Upper lobe of left lung (tissue), 4 donors: ENCODE measurements around the gene GLS.

ENCODE experiments used
- POLR2AphosphoS5 ChIP-seq, 2 donors: sonication (generic); formaldehyde crosslinking; IDR thresholded peaks; one replicate each; pipeline ENCODE4 v1.5.1; 2017; ENCODE audit warnings: antibody characterized with exemption in 2 of 2
- TF ChIP-seq, protein P1 (sequence below), 6 experiments: fragments of 450-650 bp in 4 of 6; fragments of 200-600 bp in 2 of 6; sonication (generic) in 2 of 6; IDR thresholded peaks; one replicate each; pipeline ENCODE4 v1.5.1; 2016 to 2019; ENCODE audit warnings: antibody characterized with exemption in 6 of 6

DNA sequence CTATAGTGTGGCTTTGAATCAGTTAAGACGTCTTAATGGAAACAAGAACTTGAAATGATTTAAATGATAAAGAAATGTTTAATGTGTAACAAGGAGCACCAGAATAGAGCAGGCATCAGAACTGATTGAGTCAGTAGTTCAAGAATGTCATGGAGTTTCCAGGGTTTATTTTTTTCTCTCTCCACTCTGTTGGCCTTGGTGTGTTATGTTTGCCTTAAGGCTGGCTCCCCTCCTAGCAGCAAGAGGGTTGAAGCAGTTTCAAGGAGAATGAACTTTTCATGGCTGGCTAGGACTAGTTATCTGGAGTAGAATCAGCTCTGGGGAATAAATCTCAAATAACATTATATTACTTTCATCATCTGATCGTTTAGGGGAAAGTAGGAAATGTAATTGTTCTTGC is 13.4 kb upstream of the GLS start:
- TF ChIP-seq, protein P1, sequence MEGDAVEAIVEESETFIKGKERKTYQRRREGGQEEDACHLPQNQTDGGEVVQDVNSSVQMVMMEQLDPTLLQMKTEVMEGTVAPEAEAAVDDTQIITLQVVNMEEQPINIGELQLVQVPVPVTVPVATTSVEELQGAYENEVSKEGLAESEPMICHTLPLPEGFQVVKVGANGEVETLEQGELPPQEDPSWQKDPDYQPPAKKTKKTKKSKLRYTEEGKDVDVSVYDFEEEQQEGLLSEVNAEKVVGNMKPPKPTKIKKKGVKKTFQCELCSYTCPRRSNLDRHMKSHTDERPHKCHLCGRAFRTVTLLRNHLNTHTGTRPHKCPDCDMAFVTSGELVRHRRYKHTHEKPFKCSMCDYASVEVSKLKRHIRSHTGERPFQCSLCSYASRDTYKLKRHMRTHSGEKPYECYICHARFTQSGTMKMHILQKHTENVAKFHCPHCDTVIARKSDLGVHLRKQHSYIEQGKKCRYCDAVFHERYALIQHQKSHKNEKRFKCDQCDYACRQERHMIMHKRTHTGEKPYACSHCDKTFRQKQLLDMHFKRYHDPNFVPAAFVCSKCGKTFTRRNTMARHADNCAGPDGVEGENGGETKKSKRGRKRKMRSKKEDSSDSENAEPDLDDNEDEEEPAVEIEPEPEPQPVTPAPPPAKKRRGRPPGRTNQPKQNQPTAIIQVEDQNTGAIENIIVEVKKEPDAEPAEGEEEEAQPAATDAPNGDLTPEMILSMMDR (IDR thresholded peaks at IDR 0.05) = no peak
- TF ChIP-seq POLR2AphosphoS5 (IDR thresholded peaks at IDR 0.05) = no peak
